Upper lobe of right lung (tissue), 1 donor: ENCODE data around the gene LMO4. TPM values are rescaled to one million over a fixed set of nuclear protein-coding genes. Genes with fewer than 3 reads are reported as not detected.

Experiments used
- ATAC-seq: fragments of 200-7000 bp; cut with Tn5 transposase; one replicate; pipeline ENCODE4 v1.9.1; 2020; ENCODE audit warnings: mild to moderate bottlenecking, moderate library complexity
- DNase-seq: peaks from one replicate; pipeline ENCODE4 v3.0.0-alpha.2; 2020
- H3K27ac ChIP-seq: fragments of 200-600 bp; one replicate; pipeline ENCODE4 v1.8.0; 2022
- H3K27me3 ChIP-seq: fragments of 200-600 bp; one replicate; pipeline ENCODE4 v1.8.0; 2022; ENCODE audit warnings: mild to moderate bottlenecking
- H3K36me3 ChIP-seq: fragments of 200-600 bp; one replicate; pipeline ENCODE4 v1.8.0; 2022
- H3K4me1 ChIP-seq: fragments of 200-600 bp; one replicate; pipeline ENCODE4 v1.8.0; 2022
- H3K4me3 ChIP-seq: fragments of 200-600 bp; one replicate; pipeline ENCODE4 v1.8.0; 2022; ENCODE audit warnings: mild to moderate bottlenecking
- H3K9me3 ChIP-seq: fragments of 200-600 bp; one replicate; pipeline ENCODE4 v1.8.0; 2022
- intact Hi-C: fragments of 100-400 bp; cut with DNase I; formaldehyde crosslinking; loops from one replicate; pipeline ENCODE4 v1.11.0; 2022
- total RNA-seq: library from RNA; stranded (reverse); fragmentation: NEBNext Ultra II Directional; extraction: Animal tissue kit (Norgen Biotek cat#: 25700); gene quantifications from one replicate; pipeline ENCODE4 v1.2.1, GENCODE V29; 2021
- TF ChIP-seq, protein P1 (sequence below): fragments of 200-600 bp; IDR thresholded peaks from one replicate; pipeline ENCODE4 v1.8.0; 2022; ENCODE audit warnings: antibody characterized with exemption
- donor health status: DM: no; HTN: yes; CAD: no; lungs with severe emphysema.

LMO4 gene
- total RNA-seq, 1 donor from 2014 or later, result 46.5 TPM

DNA sequence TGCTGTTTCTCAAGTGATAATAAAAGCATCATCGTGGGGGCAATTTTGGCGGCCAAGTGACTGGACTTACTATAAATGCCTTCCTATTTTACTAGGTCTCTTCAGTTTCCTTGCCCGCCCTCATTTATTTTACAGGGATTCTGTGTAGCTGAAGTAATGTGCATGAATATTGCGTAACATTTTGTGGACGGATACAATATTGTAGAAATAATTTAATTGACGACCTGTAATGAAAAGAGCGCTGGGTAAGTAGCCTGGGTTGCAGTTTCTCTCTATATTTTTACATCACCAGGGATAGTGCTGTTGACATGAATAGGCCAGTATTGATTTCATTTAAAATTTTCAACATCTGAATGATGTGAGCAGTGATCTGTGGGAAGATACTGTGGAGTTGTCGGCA is 28.1 kb upstream of the LMO4 start:
- Histone ChIP-seq H3K27ac (no peak overlapping the region), H3K4me1 (no peaks in the 10 kb centered on the region), H3K36me3 (no peaks in the 10 kb centered on the region), H3K9me3 (no peaks in the 10 kb centered on the region), H3K27me3 (no peaks in the 10 kb centered on the region), H3K4me3 (no peak overlapping the region)
- intact Hi-C loops, result no loop called here
- TF ChIP-seq, protein P1, sequence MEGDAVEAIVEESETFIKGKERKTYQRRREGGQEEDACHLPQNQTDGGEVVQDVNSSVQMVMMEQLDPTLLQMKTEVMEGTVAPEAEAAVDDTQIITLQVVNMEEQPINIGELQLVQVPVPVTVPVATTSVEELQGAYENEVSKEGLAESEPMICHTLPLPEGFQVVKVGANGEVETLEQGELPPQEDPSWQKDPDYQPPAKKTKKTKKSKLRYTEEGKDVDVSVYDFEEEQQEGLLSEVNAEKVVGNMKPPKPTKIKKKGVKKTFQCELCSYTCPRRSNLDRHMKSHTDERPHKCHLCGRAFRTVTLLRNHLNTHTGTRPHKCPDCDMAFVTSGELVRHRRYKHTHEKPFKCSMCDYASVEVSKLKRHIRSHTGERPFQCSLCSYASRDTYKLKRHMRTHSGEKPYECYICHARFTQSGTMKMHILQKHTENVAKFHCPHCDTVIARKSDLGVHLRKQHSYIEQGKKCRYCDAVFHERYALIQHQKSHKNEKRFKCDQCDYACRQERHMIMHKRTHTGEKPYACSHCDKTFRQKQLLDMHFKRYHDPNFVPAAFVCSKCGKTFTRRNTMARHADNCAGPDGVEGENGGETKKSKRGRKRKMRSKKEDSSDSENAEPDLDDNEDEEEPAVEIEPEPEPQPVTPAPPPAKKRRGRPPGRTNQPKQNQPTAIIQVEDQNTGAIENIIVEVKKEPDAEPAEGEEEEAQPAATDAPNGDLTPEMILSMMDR, result no peak
- DNase-seq, result no peak
- ATAC-seq, result no peak

DNA sequence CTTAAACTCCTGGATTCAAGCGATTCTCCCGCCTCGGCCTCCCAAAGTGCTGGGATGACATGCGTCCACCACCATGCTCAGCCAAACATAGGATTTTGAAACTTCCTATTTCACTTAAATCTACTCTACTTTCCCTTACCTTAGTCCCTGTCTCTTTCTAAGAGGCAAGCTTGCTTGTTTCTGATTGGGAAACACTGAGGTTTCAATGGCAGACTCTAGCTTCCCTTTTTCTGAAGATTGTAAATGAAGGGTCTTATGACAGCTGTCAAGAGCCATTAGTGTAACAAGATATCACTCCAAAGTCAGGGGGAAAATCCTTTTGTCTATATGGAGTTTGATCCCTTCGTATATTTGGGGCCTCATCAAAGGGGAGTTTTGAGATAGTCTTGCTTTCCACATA is 23.5 kb upstream of the LMO4 start:
- ATAC-seq, result peak; percentile 62
- TF ChIP-seq, protein P1, result no peak
- Histone ChIP-seq H3K4me1 (no peaks in the 10 kb centered on the region), H3K27me3 (no peaks in the 10 kb centered on the region), H3K9me3 (no peaks in the 10 kb centered on the region), H3K27ac (no peak overlapping the region), H3K4me3 (no peak overlapping the region), H3K36me3 (no peaks in the 10 kb centered on the region)
- DNase-seq, result no peak
- intact Hi-C loops, result no loop called here

DNA sequence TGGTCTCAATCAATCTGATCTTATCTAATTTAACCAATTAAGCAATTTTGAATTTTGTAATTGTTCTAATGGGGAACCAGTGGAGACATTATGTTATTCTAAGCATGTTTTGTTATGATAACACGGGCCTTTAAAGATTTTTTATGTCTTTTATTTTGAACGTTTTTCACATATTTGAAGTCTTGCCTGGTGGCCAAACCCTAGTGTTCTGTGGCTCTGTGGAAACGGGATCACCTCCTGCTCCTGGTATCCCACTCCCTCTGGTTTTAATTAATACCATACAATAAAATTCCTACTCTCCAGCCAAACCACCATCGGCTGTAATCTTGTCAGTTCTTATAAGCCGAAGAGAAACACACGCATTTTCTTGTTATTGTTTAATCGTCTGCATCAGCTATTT is 22.9 kb upstream of the LMO4 start:
- TF ChIP-seq, protein P1, result no peak
- ATAC-seq (no peak), DNase-seq (no peak)
- no peak overlapping the region for H3K4me3 ChIP-seq
- no peaks in the 10 kb centered on the region for H3K36me3 ChIP-seq
- no peaks in the 10 kb centered on the region for H3K9me3 ChIP-seq
- no peaks in the 10 kb centered on the region for H3K27me3 ChIP-seq
- intact Hi-C loops, result no loop called here
- H3K4me1 ChIP-seq, result no peaks in the 10 kb centered on the region
- H3K27ac ChIP-seq, result no peak overlapping the region

DNA sequence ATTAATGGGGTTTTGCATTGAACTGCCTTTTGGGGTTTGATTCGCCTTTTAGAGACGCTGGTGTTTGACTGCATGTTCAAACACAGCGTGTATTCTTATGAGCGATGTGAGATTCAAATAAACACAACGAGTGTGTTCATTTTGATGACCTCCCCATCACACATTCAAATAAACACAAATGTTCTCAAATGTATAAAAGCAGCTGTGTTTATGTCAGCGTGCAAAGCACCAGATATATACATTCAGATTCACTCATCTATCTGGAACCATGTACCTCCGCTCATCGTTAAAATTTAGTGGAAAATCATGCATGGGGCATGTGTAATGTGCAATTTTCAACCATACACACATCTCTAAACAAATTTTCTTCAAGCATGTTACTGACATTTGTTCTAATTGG is 21.4 kb upstream of the LMO4 start:
- H3K27me3 ChIP-seq, result no peaks in the 10 kb centered on the region
- H3K9me3 ChIP-seq, result no peaks in the 10 kb centered on the region
- ATAC-seq (no peak), DNase-seq (no peak)
- TF ChIP-seq, protein P1, result no peak
- H3K4me3 ChIP-seq, result no peak overlapping the region
- no peaks in the 10 kb centered on the region for H3K36me3 ChIP-seq
- H3K4me1 ChIP-seq, result no peaks in the 10 kb centered on the region
- no peak overlapping the region for H3K27ac ChIP-seq
- intact Hi-C loops, result no loop called here

DNA sequence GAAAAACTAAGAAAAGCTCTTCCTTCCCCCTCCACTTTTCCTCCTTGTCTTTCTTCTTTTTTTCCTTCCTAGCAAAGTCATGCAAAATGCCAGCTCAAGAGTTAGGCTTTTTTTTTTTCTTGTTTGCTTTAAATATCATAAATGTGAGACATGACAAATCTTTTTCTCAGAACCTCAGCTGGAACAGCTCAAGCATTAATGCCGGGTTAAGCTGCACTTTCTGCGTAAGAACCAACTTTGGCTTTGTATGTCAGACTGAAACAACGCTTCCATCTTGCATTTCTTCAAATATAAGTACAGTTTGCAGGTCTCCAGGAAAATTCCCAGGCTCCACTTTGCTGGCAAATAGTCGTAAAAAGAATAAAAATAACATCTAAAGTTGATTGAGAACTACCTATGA is 20.7 kb upstream of the LMO4 start:
- DNase-seq, result no peak
- Histone ChIP-seq H3K27ac (no peak overlapping the region), H3K36me3 (no peaks in the 10 kb centered on the region)

DNA sequence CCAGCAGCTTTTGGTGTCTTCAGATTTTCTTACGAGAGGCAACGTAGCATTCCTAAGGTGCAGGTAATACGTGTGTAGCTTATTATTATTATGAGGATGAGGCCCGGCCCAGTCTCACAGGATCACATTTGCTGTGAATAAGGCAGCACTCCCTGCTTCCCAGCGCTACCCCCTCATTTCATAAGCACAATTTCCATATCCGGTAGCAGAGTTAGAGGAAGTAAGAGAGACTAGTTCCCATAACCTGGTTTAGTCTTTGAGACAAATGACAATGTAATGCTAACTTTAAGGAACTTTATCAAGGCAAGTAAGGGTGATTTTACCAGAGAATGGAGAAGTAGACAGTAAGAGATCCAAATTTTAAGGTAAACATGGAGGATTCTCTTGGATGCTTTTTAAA is 14.6 kb upstream of the LMO4 start:
- Histone ChIP-seq H3K27ac (no peak overlapping the region), H3K27me3 (no peaks in the 10 kb centered on the region), H3K4me1 (no peaks in the 10 kb centered on the region), H3K9me3 (no peaks in the 10 kb centered on the region), H3K36me3 (no peaks in the 10 kb centered on the region), H3K4me3 (no peak overlapping the region)
- TF ChIP-seq, protein P1, result no peak
- intact Hi-C loops, result no loop called here
- ATAC-seq (peak; percentile 75), DNase-seq (no peak)

More for the DNA sequence above, 20.7 kb upstream of the LMO4 start:
- H3K9me3 ChIP-seq, result no peaks in the 10 kb centered on the region
- H3K27me3 ChIP-seq, result no peaks in the 10 kb centered on the region
- TF ChIP-seq, protein P1, result no peak
- no peak for ATAC-seq
- H3K4me3 ChIP-seq, result no peak overlapping the region
- intact Hi-C loops, result no loop called here
- no peaks in the 10 kb centered on the region for H3K4me1 ChIP-seq
